Metanephros (tissue), 2 donors: ENCODE results near the gene SARNP. TPM values are rescaled to one million over a fixed set of nuclear protein-coding genes. Genes with fewer than 3 reads are reported as not detected.

Experiments used
- small RNA-seq: library from RNA; depleted of rRNA; stranded (forward); fragments of <200 nt; gene quantifications from one replicate; pipeline ENCODE3, GENCODE V24; 2014; ENCODE audit warnings: low replicate concordance
- total RNA-seq: library from RNA; depleted of rRNA; stranded (reverse); fragments of >200 nt; gene quantifications from one replicate; pipeline ENCODE4 v1.2.3, GENCODE V29; 2014

The SARNP gene
- 38.0 TPM for total RNA-seq

GRCh38 chr12:55817345-55818139 lies at the start of gene SARNP, which contains the start of gene ORMDL2:
TSS of gene SARNP (minus strand) at chr12:55817724. CDS start at chr12:55817701, 23 bp downstream.
TSS of gene ORMDL2 (plus strand) at chr12:55818041. CDS start at chr12:55819000, 959 bp downstream.

GRCh38 chr12:55842681-55843429 lies 25.3 kb upstream of the SARNP start, which contains the start of gene MMP19:
TSS of gene MMP19 (minus strand) at chr12:55842936. CDS start at chr12:55842830, 106 bp downstream.

GRCh38 chr12:55742719-55743405 lies 74.7 kb downstream of the SARNP start, which contains the start of gene GDF11:
TSS of gene GDF11 (plus strand) at chr12:55743122. CDS start at chr12:55743317, 195 bp downstream.

GRCh38 chr12:55728939-55729818 lies 88.3 kb downstream of the SARNP start, which contains the start of gene CD63:
TSS of gene CD63 (minus strand) at chr12:55729009. CDS start at chr12:55728341, 668 bp downstream.

GRCh38 chr12:55720071-55720564 lies 97.4 kb downstream of the SARNP start, which contains the start of gene RDH5:
TSS of gene RDH5 (plus strand) at chr12:55720393. CDS start at chr12:55721185, 792 bp downstream.

GRCh38 chr12:55715833-55716581 lies 101.5 kb downstream of the SARNP start, which contains the start of gene BLOC1S1:
TSS of gene BLOC1S1 (plus strand) at chr12:55716046. CDS start at chr12:55716052, 6 bp downstream.

GRCh38 chr12:55707841-55708694 lies 109.5 kb downstream of the SARNP start, which contains the start of gene ITGA7:
TSS of gene ITGA7 (minus strand) at chr12:55707904. CDS start at chr12:55707682, 222 bp downstream.

Small RNAs within 50 kb of the gene (small RNA-seq; reads per million reads assigned to genes)
- gene AC009779.1 (not detected), gene RF00017 (not detected)

Other genes starting within 250 kb of the SARNP start
- not detected for gene OR2AP1, start 245.3 kb downstream of the SARNP start, total RNA-seq
- not detected for gene OR10P1, start 180.8 kb downstream of the SARNP start, total RNA-seq
- 79.3 TPM for gene ITGA7, start 109.8 kb downstream of the SARNP start, total RNA-seq
- gene BLOC1S1, start 101.7 kb downstream of the SARNP start, total RNA-seq: 71.4 TPM
- 19.6 TPM for gene RDH5, start 97.3 kb downstream of the SARNP start, total RNA-seq
- gene CD63, start 88.7 kb downstream of the SARNP start, total RNA-seq: 395 TPM
- 11.4 TPM for gene GDF11, start 74.6 kb downstream of the SARNP start, total RNA-seq
- gene ORMDL2, start 317 bp upstream of the SARNP start, total RNA-seq: 19.3 TPM
- gene DNAJC14, start 11.9 kb upstream of the SARNP start, total RNA-seq: 37.1 TPM
- gene MMP19, start 25.2 kb upstream of the SARNP start, total RNA-seq: 1.5 TPM
- gene PYM1, start 110.2 kb upstream of the SARNP start, total RNA-seq: 22.0 TPM
- gene DGKA, start 113.4 kb upstream of the SARNP start, total RNA-seq: 20.2 TPM
- gene PMEL, start 148.3 kb upstream of the SARNP start, total RNA-seq: 3.2 TPM
- 37.2 TPM for gene CDK2, start 149.1 kb upstream of the SARNP start, total RNA-seq
- gene RAB5B, start 156.4 kb upstream of the SARNP start, total RNA-seq: 86.6 TPM
- gene SUOX, start 179.6 kb upstream of the SARNP start, total RNA-seq: 30.5 TPM
- gene IKZF4, start 203.3 kb upstream of the SARNP start, total RNA-seq: 6.0 TPM
- 280 TPM for gene RPS26, start 224.2 kb upstream of the SARNP start, total RNA-seq